ENCODE results near the gene TUBB3.
A peak's percentile ranks its signal among the peaks of the same experiment; 100 is the strongest.
"Not testable (repeated sequence)": the region's sequence is repeated elsewhere in the genome, so short reads cannot be mapped to it uniquely, and the experiment has no call there.

Gene TUBB3

GRCh38 chr16:89922884-89923639 lies at the start of gene TUBB3:
TUBB3 (plus strand) TSS chr16:89923342; CDS start chr16:89923402, 60 bp downstream.
- DNase-seq: no peak

- peak; percentile 96 to 98 for DNase-seq
Measured at GRCh38 chr16:89873972-89874689, 49.0 kb upstream of the TUBB3 start.

- not testable (repeated sequence) for DNase-seq
Measured at GRCh38 chr16:89879123-89879522, 44.0 kb upstream of the TUBB3 start.

GRCh38 chr16:89880477-89881367 lies 42.4 kb upstream of the TUBB3 start:
- no peak for DNase-seq

- no peak for DNase-seq
Measured at GRCh38 chr16:89881368-89881730, 41.8 kb upstream of the TUBB3 start.

- DNase-seq: no peak
Measured at GRCh38 chr16:89883346-89884040, 39.6 kb upstream of the TUBB3 start.

GRCh38 chr16:89884041-89884421 lies 39.1 kb upstream of the TUBB3 start:
- DNase-seq: no peak

- no peak for DNase-seq
Measured at GRCh38 chr16:89887243-89887642, 35.9 kb upstream of the TUBB3 start.

GRCh38 chr16:89890200-89890599 lies 32.9 kb upstream of the TUBB3 start:
- DNase-seq: peak; percentile 15 to 35

- no peak for DNase-seq
Measured at GRCh38 chr16:89890886-89891657, 32.1 kb upstream of the TUBB3 start.

GRCh38 chr16:89892055-89892630 lies 31.0 kb upstream of the TUBB3 start:
- no peak for DNase-seq

- no peak for DNase-seq
Measured at GRCh38 chr16:89892635-89893034, 30.5 kb upstream of the TUBB3 start.

GRCh38 chr16:89893642-89894548 lies 29.2 kb upstream of the TUBB3 start:
- DNase-seq: no peak

GRCh38 chr16:89895482-89896250 lies 27.5 kb upstream of the TUBB3 start:
- no peak for DNase-seq

GRCh38 chr16:89897204-89897603 lies 25.9 kb upstream of the TUBB3 start:
- DNase-seq: no peak

GRCh38 chr16:89898201-89898967 lies 24.8 kb upstream of the TUBB3 start:
- no peak for DNase-seq

- DNase-seq: no peak
Measured at GRCh38 chr16:89899879-89900481, 23.2 kb upstream of the TUBB3 start.

GRCh38 chr16:89900885-89901284 lies 22.3 kb upstream of the TUBB3 start:
- DNase-seq: no peak

Data from stimulated activated CD4-positive, alpha-beta T cell treated with anti-CD3 and anti-CD28 coated beads, Interleukin-2, amount 100 ng/mL, for 48 hours (primary cell).